HG03139 (cell line): ENCODE results near the gene SPACA9.

Source experiments
- ATAC-seq: cut with Tn5 transposase; IDR thresholded peaks from one replicate; pipeline ENCODE4 v1.9.1; 2021; ENCODE audit not compliant: unreplicated experiment

The SPACA9 gene

DNA sequence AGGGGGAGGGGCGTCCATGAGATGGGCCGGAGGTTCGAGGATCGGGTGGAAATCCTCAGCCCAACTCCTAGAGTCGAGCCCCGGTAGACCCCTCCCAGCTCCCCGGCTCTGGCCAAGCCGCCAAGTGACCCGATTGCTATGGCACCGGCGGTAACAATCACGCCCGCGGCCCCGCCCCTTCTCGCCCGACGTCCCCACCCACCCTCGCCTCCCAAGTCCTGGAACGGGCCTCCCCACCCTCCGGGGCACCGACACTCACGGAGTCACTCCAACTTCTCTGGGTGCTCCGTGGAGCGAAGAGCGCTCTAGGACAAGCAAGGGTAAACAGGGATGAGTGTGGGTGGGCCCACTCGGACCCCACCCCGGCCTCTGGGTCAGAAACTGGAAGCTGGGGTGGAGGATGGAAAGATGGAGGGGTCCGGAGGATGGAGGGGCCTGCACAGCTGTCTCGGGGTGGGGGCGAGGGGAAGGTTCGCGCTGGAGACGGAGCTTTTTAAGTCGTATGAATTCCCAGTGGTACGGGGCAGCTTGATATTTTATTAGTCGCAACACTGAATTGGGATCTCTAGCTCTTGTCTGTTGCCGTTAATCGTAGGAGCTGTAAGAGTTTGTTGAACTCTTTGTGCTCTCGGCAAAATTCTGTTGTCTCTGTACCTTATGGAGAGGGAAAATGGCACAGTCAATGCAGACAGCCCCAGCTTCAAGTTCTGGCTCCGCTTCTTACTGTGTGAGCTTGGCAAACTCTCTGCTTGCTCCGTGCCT lies at the start of gene SPACA9:
TSS of gene SPACA9 (plus strand) at position 204 of the 762 bp plus-strand sequence. CDS start 5,050 bp downstream, outside the sequence.
- ATAC-seq, result no peak

GRCh38 chr9:132832171-132832881 lies 46.4 kb upstream of the SPACA9 start:
- ATAC-seq, result no peak

- ATAC-seq, result no peak
Measured at GRCh38 chr9:132833550-132834121, 45.1 kb upstream of the SPACA9 start.

GRCh38 chr9:132834343-132834742 lies 44.4 kb upstream of the SPACA9 start:
- no peak for ATAC-seq

- no peak for ATAC-seq
Measured at GRCh38 chr9:132837501-132838286, 41.0 kb upstream of the SPACA9 start.

DNA sequence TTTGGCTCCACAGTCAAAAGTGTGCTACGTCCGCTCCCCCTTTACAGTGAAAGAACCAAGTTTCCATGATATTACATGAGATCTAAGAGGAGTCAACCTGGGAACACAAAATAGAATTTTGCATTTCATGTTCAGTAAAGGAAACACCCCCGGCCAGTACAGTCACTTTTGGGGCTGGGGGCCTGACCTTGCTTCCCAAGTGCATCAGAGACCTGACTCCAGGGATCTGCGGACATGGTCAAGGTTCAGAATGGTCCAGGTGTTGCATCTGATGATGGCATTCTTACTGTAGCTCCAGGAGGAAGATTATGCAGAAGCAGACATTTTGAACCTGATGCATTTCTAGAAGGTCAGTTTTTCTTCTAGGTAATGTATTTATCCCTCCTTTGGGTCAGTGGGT lies 40.4 kb upstream of the SPACA9 start:
- ATAC-seq, result no peak

GRCh38 chr9:132840980-132841379 lies 37.7 kb upstream of the SPACA9 start:
- no peak for ATAC-seq

DNA sequence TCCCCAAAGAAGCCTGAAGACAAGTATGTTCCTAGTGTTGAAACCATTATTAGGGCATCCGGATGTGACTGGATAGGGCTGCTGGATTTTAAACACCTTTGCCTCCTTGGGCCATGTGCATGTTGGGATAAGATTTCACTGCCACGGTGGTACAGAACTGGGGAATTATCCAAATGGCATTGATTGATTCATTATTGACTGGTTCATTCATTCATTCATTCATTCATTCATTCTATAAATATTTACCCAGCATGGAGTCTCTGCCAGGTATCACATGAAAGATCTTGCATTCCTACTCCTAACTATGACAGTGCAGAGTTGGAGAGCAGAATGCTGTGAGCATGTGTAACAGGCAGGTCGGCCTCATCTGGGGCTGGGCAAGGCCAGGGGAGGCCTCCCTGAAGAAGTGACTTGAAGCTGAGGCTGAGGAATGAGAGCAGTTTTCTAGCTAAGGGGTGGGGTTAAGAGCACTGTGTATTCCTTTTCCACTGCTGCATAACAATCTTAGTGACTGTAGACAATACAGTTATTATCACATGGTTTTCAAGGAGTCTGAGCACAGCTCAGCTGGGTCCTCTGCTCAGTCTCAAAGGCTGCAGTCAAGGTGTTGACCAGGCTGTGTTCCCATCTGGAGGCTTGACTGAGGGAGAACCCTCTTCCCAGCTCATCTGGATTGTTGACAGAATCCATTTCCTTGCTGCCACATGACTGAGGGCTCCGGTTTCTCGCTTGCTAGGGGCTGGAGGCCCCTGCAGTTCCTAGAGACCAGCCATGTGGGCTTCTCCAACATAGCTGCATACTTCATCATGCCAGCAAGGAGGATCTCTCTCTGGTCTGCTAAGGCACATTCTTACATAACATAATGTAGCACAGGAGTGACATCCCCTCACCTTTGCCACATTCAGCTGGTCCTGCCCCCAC lies 36.3 kb upstream of the SPACA9 start:
- no peak for ATAC-seq

DNA sequence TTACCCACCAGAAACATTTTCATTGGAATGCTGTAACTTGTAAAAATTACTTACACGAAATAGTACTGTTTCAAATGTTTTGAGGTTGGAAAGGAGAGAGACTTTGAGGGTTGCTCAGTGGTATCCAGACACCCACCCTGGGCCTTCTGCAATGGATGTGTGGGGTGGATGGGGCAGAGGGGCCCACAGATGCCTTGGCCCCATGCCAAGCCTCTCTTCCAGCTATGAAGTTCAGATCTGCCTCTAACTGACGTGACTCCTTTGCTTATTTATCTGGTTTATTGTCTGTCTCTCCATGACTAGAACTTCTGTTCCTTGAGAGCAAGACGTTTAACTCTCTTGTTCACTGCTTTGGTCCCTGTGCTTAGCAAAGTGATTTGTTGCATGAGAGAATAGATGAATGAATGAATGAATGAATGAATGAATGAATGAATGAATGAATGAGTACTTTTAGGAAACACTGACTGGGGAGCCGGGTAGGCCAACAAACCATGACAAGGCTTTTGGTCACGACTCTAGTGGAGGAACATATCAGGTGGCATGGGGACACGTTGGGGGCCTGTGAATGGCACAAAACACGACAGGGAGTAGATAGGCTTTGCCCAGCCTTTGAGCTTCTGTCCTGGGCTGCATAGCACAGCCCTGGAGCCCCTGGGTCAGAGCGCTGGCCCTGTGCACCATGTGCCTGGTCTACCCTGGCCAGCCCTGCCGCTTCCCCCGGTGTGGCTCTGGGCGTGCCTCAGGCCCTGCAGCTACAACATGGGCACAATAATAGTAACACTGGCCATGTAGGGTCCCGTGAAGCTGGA lies 32.4 kb upstream of the SPACA9 start:
- no peak for ATAC-seq

DNA sequence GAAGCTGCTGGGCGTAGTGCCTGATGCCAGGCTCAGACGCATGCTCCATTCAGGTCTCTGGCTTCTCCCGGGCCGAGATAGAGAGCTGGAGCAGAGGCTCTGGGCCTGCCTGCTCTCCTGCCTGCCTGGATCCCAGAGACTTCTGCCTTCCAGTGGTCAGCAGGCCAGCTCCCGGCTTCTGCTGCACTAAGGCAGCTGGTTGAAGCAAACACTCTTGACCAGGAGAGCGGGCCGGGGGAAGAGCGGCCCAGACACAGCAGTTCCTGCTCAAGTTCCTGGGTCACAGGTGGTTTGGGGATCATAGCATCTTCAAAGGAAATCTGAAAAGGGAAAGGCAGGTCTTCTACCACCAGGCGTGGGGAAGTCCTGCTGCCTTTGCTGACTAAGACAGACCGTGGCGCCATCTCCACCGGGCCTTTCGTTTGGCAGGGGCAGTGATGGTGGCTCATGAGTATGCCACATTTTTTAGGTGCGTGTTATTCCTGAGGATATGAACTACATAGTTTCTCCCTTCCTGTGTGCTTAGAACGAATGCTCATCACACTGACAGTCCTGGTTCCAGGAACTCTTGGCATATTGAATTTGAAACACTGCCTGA lies 31.7 kb upstream of the SPACA9 start:
- no peak for ATAC-seq

- ATAC-seq, result no peak
Measured at GRCh38 chr9:132849185-132849706, 29.5 kb upstream of the SPACA9 start.

- no peak for ATAC-seq
Measured at GRCh38 chr9:132853482-132853881, 25.2 kb upstream of the SPACA9 start.

GRCh38 chr9:132854832-132855231 lies 23.9 kb upstream of the SPACA9 start:
- no peak for ATAC-seq

GRCh38 chr9:132855904-132856303 lies 22.8 kb upstream of the SPACA9 start:
- no peak for ATAC-seq

DNA sequence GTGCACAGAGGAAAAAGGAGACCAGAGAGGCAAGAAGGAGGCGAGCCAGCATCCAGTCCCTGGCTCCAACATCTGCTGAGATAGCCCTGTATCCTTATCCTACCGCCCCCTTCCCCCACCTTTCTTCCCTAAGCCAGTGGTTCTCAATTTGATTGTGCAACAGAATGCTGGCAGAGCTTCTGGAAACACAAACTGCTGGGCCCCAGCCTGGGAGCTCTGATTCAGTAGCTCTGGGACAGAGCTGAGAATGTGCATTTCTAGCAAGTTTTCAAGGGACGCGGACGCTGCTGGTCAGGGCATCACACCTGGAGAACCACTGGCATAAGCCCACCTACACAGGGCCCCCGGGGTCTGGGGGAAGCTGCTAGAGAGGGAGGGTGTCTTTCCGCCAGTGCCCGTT lies 21.7 kb upstream of the SPACA9 start:
- ATAC-seq, result no peak

DNA sequence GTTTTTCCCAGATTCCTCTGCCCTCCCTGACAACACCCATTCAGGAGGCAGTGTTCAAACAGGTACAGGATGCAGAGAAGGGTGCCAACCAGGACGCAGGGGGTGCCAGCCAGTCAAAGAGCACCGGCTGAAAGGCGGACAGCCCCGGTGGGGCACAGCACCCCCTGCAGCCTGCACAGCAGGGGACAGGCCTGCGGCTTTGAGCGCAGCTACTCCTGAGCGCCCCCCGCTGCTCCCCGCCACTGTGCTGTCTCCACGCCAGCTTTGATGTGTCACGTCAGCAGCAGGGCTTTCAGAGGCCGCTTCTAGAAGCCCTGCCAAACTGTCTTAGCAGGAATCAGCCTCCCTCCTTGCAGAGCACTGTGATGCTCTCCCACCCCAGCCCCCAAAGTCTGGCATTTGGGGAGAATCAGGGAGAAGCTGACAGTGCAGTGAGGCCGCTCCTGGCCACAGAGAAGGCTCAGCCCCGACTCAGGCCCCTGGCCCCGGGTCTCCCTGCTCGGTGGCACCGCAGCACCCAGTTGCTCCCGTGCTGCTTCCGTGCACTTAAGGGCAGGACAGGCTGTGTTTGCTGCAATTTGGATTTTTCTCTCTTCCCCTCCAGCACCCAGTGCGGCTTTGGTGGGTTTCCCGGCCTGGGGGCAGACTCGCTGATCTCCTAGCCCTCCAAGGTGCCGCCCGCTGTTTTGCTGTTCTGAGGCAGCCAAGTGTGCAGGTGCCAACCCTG lies 20.9 kb upstream of the SPACA9 start:
- no peak for ATAC-seq

DNA sequence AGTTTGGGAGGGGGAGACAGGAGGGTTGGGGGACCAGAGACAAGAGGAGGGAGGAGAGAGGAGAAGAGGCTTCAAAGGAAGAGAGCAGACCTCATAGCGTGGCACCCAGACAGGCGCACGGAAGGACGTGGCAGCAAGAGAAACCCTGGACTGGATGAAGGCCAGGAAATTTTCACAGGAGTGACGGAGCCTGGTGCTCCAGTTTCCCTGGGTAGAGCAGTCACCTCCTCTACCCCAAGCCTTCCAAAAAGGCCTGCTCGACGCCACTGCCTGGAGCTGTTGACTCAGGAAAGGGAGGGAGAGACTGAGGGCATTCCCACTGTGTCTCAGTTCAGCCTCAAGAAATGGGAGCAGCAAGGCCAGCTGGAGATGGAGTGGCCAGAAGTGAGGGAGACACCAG lies 19.9 kb upstream of the SPACA9 start:
- ATAC-seq, result no peak

DNA sequence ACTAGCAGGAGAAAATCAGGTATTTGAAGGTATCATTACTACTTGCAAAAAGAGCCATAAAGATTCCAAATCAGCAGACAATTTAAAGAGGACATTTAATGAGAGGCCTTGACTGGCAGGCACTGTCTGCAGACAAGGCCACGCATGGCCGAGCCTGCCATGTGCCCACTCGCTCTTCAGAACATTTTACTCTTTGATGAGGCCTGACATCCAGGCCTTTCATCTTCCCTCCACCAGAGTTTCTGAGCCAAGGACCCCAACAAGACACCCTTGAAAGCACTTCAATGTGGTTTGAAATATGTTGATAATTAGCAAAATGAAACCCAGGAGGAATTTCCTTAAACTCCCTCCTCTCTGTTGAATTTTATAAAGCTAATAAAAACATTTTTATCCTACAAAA lies 17.0 kb upstream of the SPACA9 start:
- ATAC-seq, result no peak
